Endothelial cell of umbilical vein (primary cell): ENCODE data around the gene QSER1.

Experiments
- CTCF ChIP-seq, 2 donors: IDR thresholded peaks; 1 replicate in 1 of 2; 2 replicates in 1 of 2; pipeline ENCODE4 v1.5.1; 2011; ENCODE audit warnings: low read length in 2 of 2, mild to moderate bottlenecking in 2 of 2, moderate library complexity in 2 of 2, control low read depth in 1 of 2, inconsistent platforms in 1 of 2, low read depth in 1 of 2; ENCODE audit not compliant: insufficient read depth in 1 of 2; ENCODE audit errors: extremely low read depth in 1 of 2
- FOS ChIP-seq: IDR thresholded peaks from 2 replicates; pipeline ENCODE4 v1.6.1; 2011; ENCODE audit warnings: mild to moderate bottlenecking, low read length, moderate library complexity, borderline replicate concordance; ENCODE audit not compliant: insufficient read depth
- GATA2 ChIP-seq: IDR thresholded peaks from 2 replicates; pipeline ENCODE4 v1.7.0; 2011; ENCODE audit warnings: low read depth, mild to moderate bottlenecking, moderate library complexity, mixed read lengths, low read length; ENCODE audit not compliant: insufficient read length, insufficient read depth
- JUN ChIP-seq: IDR thresholded peaks from 2 replicates; pipeline ENCODE4 v1.6.1; 2011; ENCODE audit warnings: borderline replicate concordance, low read depth; ENCODE audit not compliant: insufficient read length, insufficient read depth
- MAX ChIP-seq: IDR thresholded peaks from 2 replicates; pipeline ENCODE4 v1.6.1; 2011; ENCODE audit not compliant: insufficient read depth, insufficient read length
- MYC ChIP-seq: IDR thresholded peaks from one replicate; pipeline ENCODE4 v1.6.1; 2011; ENCODE audit warnings: mild to moderate bottlenecking, low read depth, low read length
- POLR2A ChIP-seq: IDR thresholded peaks from 2 replicates; pipeline ENCODE4 v1.6.1; 2012; ENCODE audit warnings: low read depth, mild to moderate bottlenecking, control low read depth, low read length
- POLR2AphosphoS5 ChIP-seq: IDR thresholded peaks from 2 replicates; pipeline ENCODE4 v1.6.1; 2012; ENCODE audit warnings: low read depth, mild to moderate bottlenecking, control low read depth, low read length, moderate library complexity; ENCODE audit not compliant: insufficient read depth

- TF ChIP-seq CTCF (IDR thresholded peaks at IDR 0.05; ENCODE audit: extremely low read depth in 1 of 2, insufficient read depth in 1 of 2, low read depth in 1 of 2, low read length in 2 of 2) (no peak), POLR2AphosphoS5 (no peak), MAX (no peak), MYC (no peak), POLR2A (no peak), FOS (no peak), JUN (no peak), GATA2 (no peak)
Observed at GRCh38 chr11:33028537-33028914, 135.9 kb downstream of the QSER1 start.
